GM06990 (cell line): Measurements from ENCODE around the gene TEDC1.

ENCODE experiments used
- DNase-seq: peaks from one replicate; pipeline ENCODE4 v3.0.0-alpha.2; 2011; ENCODE audit not compliant: insufficient read length; ENCODE audit errors: extremely low read depth
- H3K27me3 ChIP-seq: replicated peaks from 2 replicates; pipeline ENCODE4 v1.6.0; 2011; ENCODE audit warnings: low read length; ENCODE audit not compliant: control insufficient read depth, insufficient read depth
- H3K36me3 ChIP-seq: 2 replicates; pipeline ENCODE4 v1.5.1; 2011; ENCODE audit warnings: low read length; ENCODE audit not compliant: control insufficient read depth, insufficient read depth
- H3K4me3 ChIP-seq: replicated peaks from 2 replicates; pipeline ENCODE4 v1.5.1; 2011; ENCODE audit warnings: low read depth, mild to moderate bottlenecking, control low read depth, low read length
- CTCF ChIP-seq: IDR thresholded peaks from 2 replicates; pipeline ENCODE4 v1.5.1; 2011; ENCODE audit warnings: low read length, control low read depth, mild to moderate bottlenecking, inconsistent platforms; ENCODE audit not compliant: insufficient read depth, poor library complexity, severe bottlenecking

The TEDC1 gene

DNA sequence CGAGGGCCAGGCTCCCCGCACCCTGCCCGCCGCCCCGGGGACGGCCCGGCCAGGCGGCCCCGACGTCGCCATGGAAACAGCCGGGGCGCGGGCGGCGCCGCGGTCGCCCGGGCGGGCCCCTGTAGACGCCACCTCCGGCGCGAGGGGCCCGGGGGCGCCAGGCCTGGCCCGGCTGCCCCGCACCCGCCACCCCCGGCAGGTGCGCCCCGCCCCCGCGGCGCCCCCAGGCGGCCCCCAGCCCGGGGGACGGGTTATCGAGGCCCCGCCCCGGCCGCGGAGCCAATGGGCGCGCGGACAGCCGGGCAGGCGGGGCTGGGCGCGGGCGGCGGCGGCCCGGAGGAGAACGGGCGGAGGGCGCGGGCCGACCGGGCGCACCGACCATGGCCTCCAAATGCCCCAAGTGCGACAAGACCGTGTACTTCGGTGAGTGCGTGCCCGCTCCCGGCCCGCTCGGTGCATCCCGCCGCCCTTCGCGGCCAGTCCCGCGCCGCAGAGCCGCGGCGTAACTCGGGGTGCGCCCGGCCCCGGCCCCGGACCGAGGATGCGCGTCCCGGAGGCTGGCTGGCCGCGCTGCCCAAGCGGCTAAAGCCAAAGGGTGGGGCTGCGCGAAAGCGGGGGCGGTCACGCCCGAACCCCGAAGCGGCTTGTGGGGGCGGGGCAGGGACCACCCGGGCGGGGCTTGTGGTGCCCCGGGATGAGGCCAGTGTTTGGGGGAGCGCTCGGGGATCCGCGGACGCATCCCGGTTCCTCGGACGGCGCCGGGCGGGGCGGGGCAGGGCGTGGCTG lies 16.4 kb upstream of the TEDC1 start, which contains the start of gene CRIP2:
Gene CRIP2 (plus strand): TSS at position 339 of the 786 bp plus-strand sequence. CDS start 42 bp downstream, at position 381.
- peaks cover 3% of the 10 kb centered on the region for H3K36me3 ChIP-seq
- no peak for DNase-seq
- H3K4me3 ChIP-seq = peak within 1 kb of the TSS; percentile 53
- no peaks in the 10 kb centered on the region; the same call in 1 of the 2 replicates for H3K27me3 ChIP-seq
- no peak for TF ChIP-seq CTCF

- peak overlapping the region; percentile 43; the same call in 1 of the 2 replicates for H3K4me3 ChIP-seq
- H3K36me3 ChIP-seq = peaks cover 3% of the 10 kb centered on the region
- no peak for TF ChIP-seq CTCF
- no peak for DNase-seq
- no peaks in the 10 kb centered on the region; the same call in 1 of the 2 replicates for H3K27me3 ChIP-seq
Observed at GRCh38 chr14:105475269-105476096, 15.6 kb upstream of the TEDC1 start.

DNA sequence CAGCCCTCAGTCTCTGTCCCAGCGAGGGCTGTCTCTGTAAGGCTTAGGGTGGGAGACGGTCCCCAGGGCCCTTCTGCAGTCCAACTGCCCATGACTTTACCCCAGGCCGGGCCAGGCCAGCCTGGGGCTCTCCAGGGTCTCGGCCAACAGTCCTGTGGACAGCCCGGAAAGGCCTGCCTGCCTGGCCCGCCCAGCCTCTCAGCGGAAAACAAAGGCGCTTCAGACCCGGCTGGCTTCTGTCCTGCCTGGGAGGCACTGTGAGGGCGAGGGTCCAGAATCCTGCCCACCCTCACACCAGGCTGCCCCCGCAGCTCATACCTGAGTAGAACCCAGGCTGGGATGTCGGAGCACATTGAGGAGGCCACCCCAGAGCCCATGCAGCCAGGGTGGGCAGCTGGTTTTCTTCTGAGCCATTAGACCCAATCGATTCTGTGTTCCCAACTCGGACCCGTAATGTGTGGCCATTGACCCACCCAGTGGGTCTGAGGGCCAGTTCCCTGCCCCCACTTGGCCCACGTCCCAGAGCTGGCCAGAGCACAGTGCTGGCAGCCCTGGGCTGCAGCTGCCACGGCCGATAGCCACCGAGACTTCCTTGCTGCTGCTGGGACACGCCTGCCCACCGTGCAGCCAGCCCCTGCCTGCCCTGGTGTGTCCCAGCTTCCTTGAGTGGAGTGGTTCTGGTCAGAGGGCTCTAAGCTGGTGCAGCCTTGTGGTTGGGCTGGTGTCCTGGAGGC lies 14.8 kb upstream of the TEDC1 start:
- no peak overlapping the region for H3K4me3 ChIP-seq
- H3K27me3 ChIP-seq = no peaks in the 10 kb centered on the region; the same call in 1 of the 2 replicates
- no peak for DNase-seq
- H3K36me3 ChIP-seq = no peaks in the 10 kb centered on the region
- no peak for TF ChIP-seq CTCF

- no peak for TF ChIP-seq CTCF
Observed at GRCh38 chr14:105476831-105477659, 14.0 kb upstream of the TEDC1 start.

More at GRCh38 chr14:105476831-105477659, 14.0 kb upstream of the TEDC1 start:
- Histone ChIP-seq H3K4me3 (no peak overlapping the region), H3K36me3 (no peaks in the 10 kb centered on the region), H3K27me3 (no peaks in the 10 kb centered on the region; the same call in 1 of the 2 replicates)
- DNase-seq = no peak
